Caco-2 (cell line): ENCODE results near the gene RNF126. TPM values are rescaled to one million over a fixed set of nuclear protein-coding genes. Genes with fewer than 3 reads are reported as not detected.

Experiments used
- BruUV-seq: library from RNA; stranded (reverse); fragments of 400-500 nt; replicated peaks from 2 replicates; lab custom pipeline; 2021; lab: Mats Ljungman, UMichigan
- CTCF ChIA-PET: fragments of 300-600 bp; sonication (Branson Sonifier 250); formaldehyde crosslinking; loops from one replicate; lab custom pipeline; 2022; ENCODE audit warnings: antibody characterized with exemption; lab: Charles Lee
- POLR2A ChIA-PET: fragments of 300-600 bp; sonication (Branson Sonifier 250); formaldehyde crosslinking; loops from one replicate; lab custom pipeline; 2022; ENCODE audit warnings: antibody characterized with exemption; lab: Charles Lee
- DNase-seq, 2 experiments: peaks; one replicate each; pipeline versions ENCODE4 v3.0.0 to v3.0.0-alpha.2; 2020 to 2022
- H3K27me3 ChIP-seq: replicated peaks from 2 replicates; pipeline ENCODE4 v1.6.0; 2011; ENCODE audit warnings: low read length; ENCODE audit not compliant: control insufficient read depth, insufficient read depth
- H3K36me3 ChIP-seq: 2 replicates; pipeline ENCODE4 v1.5.1; 2011; ENCODE audit warnings: low read length; ENCODE audit not compliant: control insufficient read depth, insufficient read depth
- H3K4me1 ChIP-seq: fragments of 250-450 bp; sonication (Bioruptor Pico); 2 replicates; pipeline ENCODE4 v1.5.1; 2020; ENCODE audit warnings: mild to moderate bottlenecking
- H3K4me3 ChIP-seq: 2 replicates; pipeline ENCODE4 v1.5.1; 2011; ENCODE audit warnings: low read depth, mild to moderate bottlenecking, control low read depth, low read length
- H3K9me3 ChIP-seq: fragments of 250-450 bp; sonication (Bioruptor Pico); 2 replicates; pipeline ENCODE4 v1.5.1; 2020; ENCODE audit warnings: mild to moderate bottlenecking, moderate library complexity
- H3K27ac Mint-ChIP-seq: one replicate; pipeline ENCODE4 v1.8.0; 2022; ENCODE audit warnings: mixed read lengths; ENCODE audit not compliant: unreplicated experiment
- H3K27me3 Mint-ChIP-seq: one replicate; pipeline ENCODE4 v1.8.0; 2022; ENCODE audit warnings: mixed read lengths; ENCODE audit not compliant: insufficient read depth, unreplicated experiment
- H3K36me3 Mint-ChIP-seq: one replicate; pipeline ENCODE4 v1.8.0; 2022; ENCODE audit warnings: mild to moderate bottlenecking, mixed read lengths; ENCODE audit not compliant: insufficient read depth, unreplicated experiment
- H3K4me1 Mint-ChIP-seq: one replicate; pipeline ENCODE4 v1.8.0; 2022; ENCODE audit warnings: low read depth, mixed read lengths; ENCODE audit not compliant: unreplicated experiment
- H3K4me3 Mint-ChIP-seq: one replicate; pipeline ENCODE4 v1.8.0; 2022; ENCODE audit warnings: mild to moderate bottlenecking, moderate library complexity, mixed read lengths; ENCODE audit not compliant: unreplicated experiment
- H3K9me3 Mint-ChIP-seq: one replicate; pipeline ENCODE4 v1.8.0; 2022; ENCODE audit warnings: mixed read lengths; ENCODE audit not compliant: unreplicated experiment
- intact Hi-C: fragments of 100-400 bp; cut with micrococcal nuclease; formaldehyde crosslinking; loops from one replicate; pipeline ENCODE4 v1.10.0; 2022; ENCODE audit not compliant: unreplicated experiment
- total RNA-seq: library from RNA; stranded (reverse); gene quantifications from 2 replicates; pipeline ENCODE4 v1.2.3, GENCODE V29; 2022
- TF ChIP-seq, protein P1 (sequence below), 2 experiments: fragments of 200-600 bp in 1 of 2; IDR thresholded peaks; 1 replicate in 1 of 2; 2 replicates in 1 of 2; pipeline versions ENCODE4 v1.5.1 to v1.8.0; 2011 to 2022; ENCODE audit warnings: antibody characterized with exemption in 1 of 2, control low read depth in 1 of 2, inconsistent platforms in 1 of 2, low read depth in 1 of 2, low read length in 1 of 2, mild to moderate bottlenecking in 1 of 2, moderate library complexity in 1 of 2; ENCODE audit not compliant: insufficient read depth in 1 of 2, severe bottlenecking in 1 of 2, unreplicated experiment in 1 of 2

The RNF126 gene
- total RNA-seq, 1 experiment from 2014 or later = 74.6 TPM

DNA sequence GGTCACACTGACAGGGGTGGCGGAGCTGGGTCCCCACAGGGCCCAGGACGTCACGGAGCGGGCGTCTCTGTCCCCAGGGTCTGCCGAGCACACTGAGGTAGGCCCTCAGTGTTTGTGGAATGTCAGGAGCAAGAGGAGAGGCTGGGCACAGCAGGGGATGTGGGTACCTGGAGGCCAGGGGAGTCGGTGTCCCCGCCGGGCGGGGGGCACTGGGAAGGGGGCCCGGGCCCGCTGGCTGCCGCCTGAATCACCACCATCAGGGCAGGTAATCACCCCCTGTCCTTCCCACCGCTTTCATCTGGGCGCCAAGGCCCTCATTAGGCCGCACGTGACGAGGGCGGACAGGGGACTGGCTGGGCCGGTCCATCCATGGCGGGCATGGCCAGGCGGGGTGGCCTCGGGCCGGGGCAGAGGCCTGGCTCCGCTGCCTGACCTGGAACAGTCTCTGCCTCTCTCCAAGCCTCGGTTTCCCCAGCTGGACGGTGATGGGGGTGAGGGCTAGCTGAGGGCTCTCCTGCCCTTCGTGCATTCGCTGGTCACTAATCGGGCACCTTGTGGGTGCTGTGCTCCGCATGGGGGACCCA lies 22.3 kb downstream of the RNF126 start:
- no peak overlapping the region for H3K4me3 Mint-ChIP-seq
- CTCF ChIA-PET = no interaction called here
- intact Hi-C loops = no loop called here

DNA sequence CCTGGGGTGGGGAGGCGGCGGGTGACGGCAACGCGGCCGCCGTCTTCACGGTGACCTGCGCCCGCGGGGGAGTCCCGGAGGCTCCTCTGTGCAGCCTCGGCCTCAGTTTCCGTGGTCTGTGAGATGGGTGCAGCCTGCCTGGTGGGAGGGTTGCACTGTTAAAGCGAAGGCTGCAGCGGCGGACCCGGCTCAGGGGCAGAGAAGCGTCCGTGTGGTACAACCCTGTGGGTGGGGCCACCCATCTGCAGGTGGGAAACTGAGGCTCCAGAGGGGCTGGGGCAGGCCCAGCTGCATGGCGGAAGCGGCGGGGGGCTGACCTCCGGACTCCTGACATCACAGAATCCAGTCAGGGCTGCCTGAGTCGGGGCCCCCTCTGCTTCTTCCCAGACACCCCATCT lies 22.9 kb downstream of the RNF126 start:
- DNase-seq = no peak
- Mint-ChIP-seq H3K36me3 (peaks cover 22% of the 10 kb centered on the region), H3K4me3 (peak overlapping the region; percentile 71), H3K27me3 (peaks cover 4% of the 10 kb centered on the region), H3K27ac (no peak overlapping the region), H3K4me1 (peaks cover 7% of the 10 kb centered on the region), H3K9me3 (no peaks in the 10 kb centered on the region)
- CTCF ChIA-PET = no interaction called here
- Histone ChIP-seq H3K27me3 (no peaks in the 10 kb centered on the region), H3K9me3 (no peaks in the 10 kb centered on the region), H3K36me3 (no peaks in the 10 kb centered on the region), H3K4me3 (peak overlapping the region; percentile 45), H3K4me1 (peaks cover 7% of the 10 kb centered on the region; the same call in 1 of the 2 replicates)
- TF ChIP-seq, protein P1, sequence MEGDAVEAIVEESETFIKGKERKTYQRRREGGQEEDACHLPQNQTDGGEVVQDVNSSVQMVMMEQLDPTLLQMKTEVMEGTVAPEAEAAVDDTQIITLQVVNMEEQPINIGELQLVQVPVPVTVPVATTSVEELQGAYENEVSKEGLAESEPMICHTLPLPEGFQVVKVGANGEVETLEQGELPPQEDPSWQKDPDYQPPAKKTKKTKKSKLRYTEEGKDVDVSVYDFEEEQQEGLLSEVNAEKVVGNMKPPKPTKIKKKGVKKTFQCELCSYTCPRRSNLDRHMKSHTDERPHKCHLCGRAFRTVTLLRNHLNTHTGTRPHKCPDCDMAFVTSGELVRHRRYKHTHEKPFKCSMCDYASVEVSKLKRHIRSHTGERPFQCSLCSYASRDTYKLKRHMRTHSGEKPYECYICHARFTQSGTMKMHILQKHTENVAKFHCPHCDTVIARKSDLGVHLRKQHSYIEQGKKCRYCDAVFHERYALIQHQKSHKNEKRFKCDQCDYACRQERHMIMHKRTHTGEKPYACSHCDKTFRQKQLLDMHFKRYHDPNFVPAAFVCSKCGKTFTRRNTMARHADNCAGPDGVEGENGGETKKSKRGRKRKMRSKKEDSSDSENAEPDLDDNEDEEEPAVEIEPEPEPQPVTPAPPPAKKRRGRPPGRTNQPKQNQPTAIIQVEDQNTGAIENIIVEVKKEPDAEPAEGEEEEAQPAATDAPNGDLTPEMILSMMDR (IDR thresholded peaks at IDR 0.05; ENCODE audit: insufficient read depth in 1 of 2, low read depth in 1 of 2, low read length in 1 of 2, severe bottlenecking in 1 of 2, unreplicated experiment in 1 of 2) = no peak
- POLR2A ChIA-PET = no interaction called here
- intact Hi-C loops = no loop called here
- no TSS peak for BruUV-seq

More for the DNA sequence above, 22.3 kb downstream of the RNF126 start:
- Mint-ChIP-seq H3K27ac (no peak overlapping the region), H3K4me1 (peaks cover 7% of the 10 kb centered on the region), H3K27me3 (peaks cover 4% of the 10 kb centered on the region), H3K36me3 (peaks cover 27% of the 10 kb centered on the region), H3K9me3 (no peaks in the 10 kb centered on the region)
- POLR2A ChIA-PET = no interaction called here
- no peak for DNase-seq
- no TSS peak for BruUV-seq
- no peaks in the 10 kb centered on the region for H3K27me3 ChIP-seq
- no peaks in the 10 kb centered on the region for H3K36me3 ChIP-seq
- TF ChIP-seq, protein P1 (IDR thresholded peaks at IDR 0.05; ENCODE audit: insufficient read depth in 1 of 2, low read depth in 1 of 2, low read length in 1 of 2, severe bottlenecking in 1 of 2, unreplicated experiment in 1 of 2) = no peak
- peaks cover 7% of the 10 kb centered on the region; the same call in 1 of the 2 replicates for H3K4me1 ChIP-seq
- no peak overlapping the region for H3K4me3 ChIP-seq
- H3K9me3 ChIP-seq = no peaks in the 10 kb centered on the region

DNA sequence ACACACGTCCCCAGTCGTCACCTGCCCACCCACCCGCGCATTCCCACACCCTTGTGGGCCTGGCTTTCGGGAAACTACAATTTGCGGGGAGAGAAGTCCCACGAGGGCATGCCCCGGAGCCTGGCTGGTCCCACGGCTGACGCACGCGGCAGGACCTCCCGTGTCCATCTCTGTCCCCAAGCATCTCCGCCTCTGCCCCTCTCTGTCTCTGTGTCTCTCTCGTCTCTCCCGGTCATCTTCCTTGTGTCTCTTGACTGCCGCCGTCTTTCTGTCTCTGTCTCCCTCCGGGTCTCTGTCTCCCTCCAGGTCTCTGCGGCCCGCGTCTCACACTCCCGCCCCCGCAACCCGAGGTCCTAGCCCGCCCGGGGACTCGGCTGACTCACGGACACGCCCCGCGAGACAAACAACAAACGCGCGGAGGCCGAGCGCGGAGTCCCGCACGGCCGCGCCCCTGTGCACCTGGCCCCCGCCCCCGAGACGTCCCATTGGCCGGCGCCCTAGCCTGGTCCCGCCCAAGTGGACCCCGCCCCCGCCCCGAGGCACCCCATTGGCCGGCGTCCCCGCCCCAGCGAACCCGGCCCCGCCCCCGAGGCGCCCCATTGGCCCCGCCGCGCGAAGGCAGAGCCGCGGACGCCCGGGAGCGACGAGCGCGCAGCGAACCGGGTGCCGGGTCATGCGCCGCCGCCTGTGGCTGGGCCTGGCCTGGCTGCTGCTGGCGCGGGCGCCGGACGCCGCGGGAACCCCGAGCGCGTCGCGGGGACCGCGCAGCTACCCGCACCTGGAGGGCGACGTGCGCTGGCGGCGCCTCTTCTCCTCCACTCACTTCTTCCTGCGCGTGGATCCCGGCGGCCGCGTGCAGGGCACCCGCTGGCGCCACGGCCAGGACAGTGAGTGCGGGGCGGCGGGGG lies 23.5 kb downstream of the RNF126 start, which contains the start of gene FGF22:
Gene FGF22, plus strand, starts transcription at position 627 of the 908 bp plus-strand sequence. Its CDS starts 47 bp downstream, at position 674.
- ChIA-PET POLR2A (no interaction called here), CTCF (no interaction called here)
- Histone ChIP-seq H3K4me1 (peaks cover 7% of the 10 kb centered on the region; the same call in 1 of the 2 replicates), H3K27me3 (no peaks in the 10 kb centered on the region), H3K9me3 (no peaks in the 10 kb centered on the region), H3K4me3 (peak within 1 kb of the TSS; percentile 45), H3K36me3 (no peaks in the 10 kb centered on the region)
- TF ChIP-seq, protein P1 (IDR thresholded peaks at IDR 0.05; ENCODE audit: insufficient read depth in 1 of 2, low read depth in 1 of 2, low read length in 1 of 2, severe bottlenecking in 1 of 2, unreplicated experiment in 1 of 2) = no peak
- peak; percentile 91 to 94 for DNase-seq
- Mint-ChIP-seq H3K36me3 (peaks cover 16% of the 10 kb centered on the region), H3K27me3 (peaks cover 4% of the 10 kb centered on the region), H3K27ac (no peak within 1 kb of the TSS), H3K4me3 (peak within 1 kb of the TSS; percentile 71), H3K9me3 (no peaks in the 10 kb centered on the region), H3K4me1 (peaks cover 7% of the 10 kb centered on the region)
- intact Hi-C loops = no loop called here
- no TSS peak for BruUV-seq
